ENCODE results near the gene HFE. TPM values are rescaled to one million over a fixed set of nuclear protein-coding genes. Genes with fewer than 3 reads are reported as not detected.

Gene HFE
- total RNA-seq, 1 experiment from 2014 or later, result 5.7 TPM

- DNase-seq, result no peak
- Histone ChIP-seq H3K9me3 (no peaks in the 10 kb centered on the region), H3K27me3 (replicated peaks; ENCODE audit: control insufficient read depth, insufficient read depth, low read length) (no peaks in the 10 kb centered on the region), H3K36me3 (ENCODE audit: control insufficient read depth, insufficient read depth, low read length) (no peaks in the 10 kb centered on the region), H3K4me1 (peaks cover 23% of the 10 kb centered on the region), H3K4me3 (ENCODE audit: low read depth, low read length) (no peak overlapping the region)
- TF ChIP-seq CTCF (IDR thresholded peaks at IDR 0.05; ENCODE audit: insufficient read depth in 1 of 2, low read depth in 1 of 2, low read length in 1 of 2, severe bottlenecking in 1 of 2, unreplicated experiment in 1 of 2), result no peak
- intact Hi-C loops (cut with micrococcal nuclease; ENCODE audit: unreplicated experiment), result loop anchor here (1.0 to 10.0 kb wide), 3 partner anchors 17 to 1771 kb away; a partner anchor contains a TSS
- peaks cover 55% of the 10 kb centered on the region for H3K36me3 Mint-ChIP-seq (ENCODE audit: insufficient read depth, unreplicated experiment)
- no peaks in the 10 kb centered on the region for H3K9me3 Mint-ChIP-seq (ENCODE audit: unreplicated experiment)
- BruUV-seq (replicated peaks), result no TSS peak
- peaks cover 36% of the 10 kb centered on the region for H3K4me1 Mint-ChIP-seq (ENCODE audit: low read depth, unreplicated experiment)
- no peaks in the 10 kb centered on the region for H3K27me3 Mint-ChIP-seq (ENCODE audit: insufficient read depth, unreplicated experiment)
- H3K27ac Mint-ChIP-seq (ENCODE audit: unreplicated experiment), result peak overlapping the region; percentile 87
- H3K4me3 Mint-ChIP-seq (ENCODE audit: unreplicated experiment), result peak overlapping the region; percentile 54
- CTCF ChIA-PET, result no interaction called here
- POLR2A ChIA-PET, result interaction anchor here (1.0 kb wide), 1 partner anchor 17 kb away, joined by 3 read pairs; no protein-coding TSS in a partner anchor
Observed at GRCh38 chr6:26121141-26122004, 34.1 kb downstream of the HFE start.

GRCh38 chr6:26122005-26122388 is 34.8 kb downstream of the HFE start:
- ChIA-PET CTCF (no interaction called here), POLR2A (no interaction called here)
- H3K36me3 ChIP-seq (ENCODE audit: control insufficient read depth, insufficient read depth, low read length), result no peaks in the 10 kb centered on the region
- DNase-seq, result no peak
- no peaks in the 10 kb centered on the region for H3K27me3 Mint-ChIP-seq (ENCODE audit: insufficient read depth, unreplicated experiment)
- intact Hi-C loops (cut with micrococcal nuclease; ENCODE audit: unreplicated experiment), result loop anchor here (1.0 to 10.0 kb wide), 3 partner anchors 18 to 1770 kb away; a partner anchor contains a TSS
- peak overlapping the region; percentile 99 for H3K27ac Mint-ChIP-seq (ENCODE audit: unreplicated experiment)
- no peaks in the 10 kb centered on the region for H3K9me3 Mint-ChIP-seq (ENCODE audit: unreplicated experiment)
- peaks cover 62% of the 10 kb centered on the region for H3K36me3 Mint-ChIP-seq (ENCODE audit: insufficient read depth, unreplicated experiment)
- H3K4me1 Mint-ChIP-seq (ENCODE audit: low read depth, unreplicated experiment), result peaks cover 36% of the 10 kb centered on the region
- no peak overlapping the region for H3K4me3 ChIP-seq (ENCODE audit: low read depth, low read length)
- BruUV-seq (replicated peaks), result no TSS peak
- H3K9me3 ChIP-seq, result no peaks in the 10 kb centered on the region
- H3K4me1 ChIP-seq, result peaks cover 23% of the 10 kb centered on the region
- peak overlapping the region; percentile 90 for H3K4me3 Mint-ChIP-seq (ENCODE audit: unreplicated experiment)
- TF ChIP-seq CTCF (IDR thresholded peaks at IDR 0.05; ENCODE audit: insufficient read depth in 1 of 2, low read depth in 1 of 2, low read length in 1 of 2, severe bottlenecking in 1 of 2, unreplicated experiment in 1 of 2), result no peak
- H3K27me3 ChIP-seq (replicated peaks; ENCODE audit: control insufficient read depth, insufficient read depth, low read length), result no peaks in the 10 kb centered on the region

- Histone ChIP-seq H3K4me1 (peaks cover 23% of the 10 kb centered on the region), H3K4me3 (ENCODE audit: low read depth, low read length) (peak overlapping the region; percentile 44), H3K36me3 (ENCODE audit: control insufficient read depth, insufficient read depth, low read length) (no peaks in the 10 kb centered on the region), H3K27me3 (replicated peaks; ENCODE audit: control insufficient read depth, insufficient read depth, low read length) (no peaks in the 10 kb centered on the region), H3K9me3 (no peaks in the 10 kb centered on the region)
- peak in 1 of 2 experiments; percentile 33 for DNase-seq
- ChIA-PET POLR2A (interaction anchor here (0.5 to 5.2 kb wide), 12 partner anchors 18 to 1689 kb away, joined by 3 to 336 read pairs (median 40); partner anchors contain the start of gene CARMIL1), CTCF (no interaction called here)
- H3K4me1 Mint-ChIP-seq (ENCODE audit: low read depth, unreplicated experiment), result peaks cover 36% of the 10 kb centered on the region
- TF ChIP-seq CTCF (IDR thresholded peaks at IDR 0.05; ENCODE audit: insufficient read depth in 1 of 2, low read depth in 1 of 2, low read length in 1 of 2, severe bottlenecking in 1 of 2, unreplicated experiment in 1 of 2), result no peak
- peaks cover 66% of the 10 kb centered on the region for H3K36me3 Mint-ChIP-seq (ENCODE audit: insufficient read depth, unreplicated experiment)
- intact Hi-C loops (cut with micrococcal nuclease; ENCODE audit: unreplicated experiment), result loop anchor here (1.0 to 10.0 kb wide), 3 partner anchors 18 to 1770 kb away; a partner anchor contains a TSS
- no peaks in the 10 kb centered on the region for H3K9me3 Mint-ChIP-seq (ENCODE audit: unreplicated experiment)
- peak overlapping the region; percentile 90 for H3K4me3 Mint-ChIP-seq (ENCODE audit: unreplicated experiment)
- no peaks in the 10 kb centered on the region for H3K27me3 Mint-ChIP-seq (ENCODE audit: insufficient read depth, unreplicated experiment)
- H3K27ac Mint-ChIP-seq (ENCODE audit: unreplicated experiment), result peak overlapping the region; percentile 99
- BruUV-seq (replicated peaks), result no TSS peak
Observed at GRCh38 chr6:26122402-26122792, 35.2 kb downstream of the HFE start.
